ENCODE measurements around the gene ANKRD9.
"Not testable (repeated sequence)": the region's sequence is repeated elsewhere in the genome, so short reads cannot be mapped to it uniquely, and the experiment has no call there.

Gene ANKRD9, protein sequence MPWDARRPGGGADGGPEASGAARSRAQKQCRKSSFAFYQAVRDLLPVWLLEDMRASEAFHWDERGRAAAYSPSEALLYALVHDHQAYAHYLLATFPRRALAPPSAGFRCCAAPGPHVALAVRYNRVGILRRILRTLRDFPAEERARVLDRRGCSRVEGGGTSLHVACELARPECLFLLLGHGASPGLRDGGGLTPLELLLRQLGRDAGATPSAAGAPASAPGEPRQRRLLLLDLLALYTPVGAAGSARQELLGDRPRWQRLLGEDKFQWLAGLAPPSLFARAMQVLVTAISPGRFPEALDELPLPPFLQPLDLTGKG

DNA sequence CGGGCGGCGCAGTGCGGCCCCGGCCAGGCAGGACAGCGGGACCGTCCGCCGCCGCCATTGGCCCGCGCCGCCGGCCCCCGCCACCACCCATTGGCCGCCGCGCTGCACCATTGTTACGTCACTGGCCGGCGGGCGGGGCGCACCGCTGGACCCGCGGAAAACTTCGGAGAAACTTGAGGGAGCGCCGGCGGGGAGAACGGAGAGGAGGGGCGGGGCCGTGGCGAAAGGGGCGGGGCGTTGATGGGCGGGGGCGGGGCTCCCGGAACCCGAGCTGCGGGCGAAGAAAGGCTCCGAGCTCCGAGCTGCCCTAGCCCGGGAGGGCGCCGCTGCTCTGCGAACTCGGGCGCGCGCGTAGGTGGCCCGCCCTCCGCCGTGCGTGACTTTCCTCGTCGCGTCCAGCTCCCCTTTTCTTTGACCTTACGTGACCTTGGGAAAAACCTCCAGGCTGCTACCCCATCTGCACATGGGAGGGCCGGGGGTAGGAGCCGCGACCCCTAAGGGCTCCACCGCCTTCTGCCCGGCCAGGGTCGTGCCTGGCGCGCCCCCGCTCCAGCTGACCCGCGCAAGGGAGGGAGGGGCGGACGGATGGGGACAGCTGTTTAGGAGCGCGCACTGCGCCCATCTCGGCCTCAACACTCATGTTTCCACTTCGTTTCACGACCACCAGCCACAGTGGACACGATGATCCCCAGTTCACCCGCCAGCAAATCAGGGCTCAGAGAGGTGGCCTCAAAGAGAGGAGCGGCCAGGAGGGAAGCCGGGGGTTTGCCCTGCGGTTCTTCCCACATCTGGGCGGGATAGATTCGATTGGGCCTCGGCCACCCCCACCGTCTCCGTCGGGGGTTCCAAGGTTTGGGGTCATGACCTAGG, at the start of gene ANKRD9:
ANKRD9 (minus strand) TSS at position 31 of the 870 bp plus-strand sequence. CDS start 1,887 bp downstream, outside the sequence.
- DNase-seq (ENCODE audit: low read depth) = peak; percentile 87

DNA sequence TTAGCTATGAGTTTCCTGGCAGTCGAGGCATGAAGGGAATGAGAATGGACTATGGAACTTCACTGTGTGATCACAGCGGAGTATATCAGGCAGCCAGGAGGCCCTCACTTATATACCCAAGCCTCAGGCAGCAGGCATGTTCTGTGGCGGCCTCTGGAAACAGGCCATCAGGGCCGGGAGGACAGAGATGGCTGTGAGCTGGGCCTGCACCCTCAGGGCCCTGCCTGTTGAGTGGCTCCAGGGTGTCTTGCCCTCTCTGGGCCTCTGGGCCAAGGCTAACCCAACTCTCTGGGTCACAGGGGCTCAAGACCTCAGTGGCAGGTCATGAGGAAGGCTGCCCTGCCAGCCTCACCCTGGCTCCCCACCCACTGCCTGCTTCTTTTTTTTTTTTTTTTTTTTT, 49.0 kb upstream of the ANKRD9 start:
- no peak for DNase-seq (ENCODE audit: low read depth)

DNA sequence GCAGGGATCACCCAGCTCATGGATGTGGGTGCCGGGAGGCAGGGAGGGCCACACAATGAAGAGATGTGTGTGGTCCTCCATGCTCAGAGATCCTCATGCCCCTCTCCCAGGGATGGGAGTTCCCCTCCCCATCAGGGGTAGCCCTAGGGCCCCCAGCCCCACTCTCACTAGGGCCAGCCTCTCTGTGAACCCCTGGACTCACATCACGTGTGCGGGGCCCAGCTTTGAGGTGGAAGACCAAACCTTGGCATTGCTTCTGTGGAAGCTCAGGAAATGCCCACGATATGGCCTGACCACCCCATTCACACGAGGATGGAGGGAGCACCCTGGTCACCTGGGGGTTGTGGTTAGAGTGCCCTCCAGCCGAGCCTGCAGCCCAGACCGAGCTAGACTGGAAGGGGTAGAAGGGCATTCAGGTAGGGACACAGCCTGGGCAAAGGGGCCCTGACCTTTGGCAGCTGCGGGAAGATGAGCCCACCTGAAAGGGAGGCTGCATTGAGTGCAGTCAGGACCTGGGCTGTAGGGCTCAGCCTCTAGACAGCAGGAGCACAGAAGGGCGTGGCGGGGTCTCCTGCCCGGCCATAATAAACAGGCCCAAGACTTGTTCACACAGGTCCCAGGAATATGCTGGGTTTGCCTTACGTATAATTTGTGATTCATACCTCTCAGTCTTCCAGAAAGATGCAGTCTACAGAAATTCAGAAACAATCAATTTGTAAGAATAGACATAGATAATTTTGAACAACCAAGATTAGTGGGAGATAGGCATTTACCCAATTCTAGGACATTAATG, 48.1 kb upstream of the ANKRD9 start:
- no peak for DNase-seq (ENCODE audit: low read depth)

DNA sequence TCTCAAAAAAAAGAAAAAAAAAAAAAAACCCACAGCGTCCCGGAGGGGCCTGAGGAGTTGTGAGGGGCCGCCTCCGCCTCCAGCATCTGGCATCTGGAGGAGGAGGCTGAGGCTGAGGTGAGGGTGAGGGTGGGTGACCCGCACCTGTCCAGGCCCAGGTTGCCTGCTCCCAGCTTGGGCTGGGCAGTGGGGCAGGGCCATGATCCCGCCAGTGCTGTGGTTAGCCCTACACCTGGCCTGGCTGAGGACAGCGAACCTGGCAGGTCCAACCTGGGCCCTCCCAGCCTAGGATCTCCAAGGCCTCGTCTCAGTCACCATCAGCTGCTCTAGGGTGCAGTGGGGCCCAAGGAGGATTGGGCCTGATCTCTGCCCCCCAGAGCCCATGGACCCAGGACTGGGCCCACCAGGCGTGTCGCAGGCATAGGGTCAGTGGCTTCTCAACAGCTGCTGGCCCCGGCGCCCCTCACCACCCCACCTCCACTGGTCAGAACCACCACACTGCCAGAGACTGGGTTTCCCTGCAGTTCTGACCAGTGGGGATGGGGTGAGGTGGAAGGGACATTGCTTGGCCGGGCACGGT, 46.6 kb upstream of the ANKRD9 start:
- no peak for DNase-seq (ENCODE audit: low read depth)

DNA sequence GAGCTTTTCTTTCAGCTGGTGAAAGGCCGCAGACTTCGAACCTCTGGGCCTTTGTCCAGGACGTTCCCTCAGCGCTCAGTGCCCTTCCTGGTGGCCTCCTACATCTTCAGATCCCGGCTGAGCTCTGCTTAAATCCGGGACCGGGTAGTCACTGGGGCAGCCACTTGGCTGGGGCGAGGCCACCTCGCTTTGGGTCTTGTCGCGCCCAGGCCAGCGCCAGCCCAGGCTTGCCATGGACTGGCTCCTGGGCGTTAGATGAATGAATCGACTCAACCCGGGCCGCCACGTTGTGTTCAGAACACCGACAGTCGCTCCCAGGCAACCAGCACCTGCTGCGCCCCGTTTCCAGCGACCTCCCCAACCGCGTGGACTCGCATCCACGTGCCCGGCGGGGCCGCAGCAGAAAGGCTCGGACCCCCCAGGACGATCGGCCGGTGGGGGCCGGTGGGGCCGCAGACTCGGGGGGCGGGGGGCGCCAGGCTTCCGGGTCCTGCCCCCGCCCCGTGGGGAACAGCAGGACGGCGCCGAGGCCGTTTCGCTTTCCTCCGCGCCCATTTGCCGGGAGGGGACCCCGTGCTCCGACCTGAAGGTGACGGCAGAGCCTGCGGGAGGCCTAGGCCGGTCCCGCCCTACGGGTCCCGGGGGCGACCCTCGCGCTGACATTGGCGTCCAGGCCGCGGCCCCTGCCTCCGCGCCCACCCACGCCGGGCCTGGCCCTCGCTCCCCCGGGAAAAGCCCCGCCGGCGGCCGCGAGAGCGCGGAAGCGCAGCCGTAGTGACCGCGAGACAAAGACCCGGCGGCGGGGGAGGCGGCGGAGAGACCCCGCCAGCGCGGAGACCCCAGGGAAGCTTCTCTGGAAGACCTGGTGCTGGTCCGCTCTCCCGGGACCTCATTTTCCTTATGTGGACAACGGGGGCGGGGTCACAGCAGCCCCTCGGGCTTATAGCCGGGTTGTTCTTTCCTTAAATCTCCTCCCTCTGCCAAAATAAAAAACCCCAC, 45.5 kb upstream of the ANKRD9 start:
- no peak for DNase-seq (ENCODE audit: low read depth)

DNA sequence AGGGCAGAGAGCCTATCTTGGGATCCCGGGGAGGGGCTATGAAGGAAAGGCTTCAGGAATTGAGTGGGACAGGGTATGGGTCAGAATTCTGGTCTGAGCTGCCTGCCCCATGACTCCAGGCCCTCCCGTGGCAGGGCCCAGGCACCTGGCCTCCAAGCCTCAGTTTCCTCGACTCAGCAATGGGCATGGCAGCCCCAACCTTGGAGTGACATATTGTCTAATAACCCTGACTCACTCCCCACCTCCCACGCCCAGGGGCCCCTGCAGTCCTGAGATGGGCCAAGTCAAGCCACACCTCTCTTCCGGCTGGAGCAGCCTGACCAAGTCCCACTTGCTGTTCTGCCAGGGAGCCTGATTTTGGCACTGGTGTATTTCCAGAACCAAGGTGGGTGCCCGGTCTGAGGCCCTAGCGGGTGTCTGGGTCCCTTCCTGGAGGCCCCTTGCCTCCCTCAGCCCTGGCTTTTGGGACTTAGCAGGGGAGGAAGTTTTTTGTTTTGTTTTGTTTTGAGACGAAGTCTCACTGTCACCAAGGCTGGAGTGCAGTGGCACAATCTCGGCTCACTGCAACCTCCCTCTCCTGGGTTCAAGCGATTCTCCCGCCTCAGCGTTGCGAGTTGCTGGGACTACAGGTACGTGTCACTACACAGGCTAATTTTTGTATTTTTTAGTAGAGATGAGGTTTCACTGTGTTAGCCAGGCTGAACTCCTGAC, 42.6 kb upstream of the ANKRD9 start:
- DNase-seq (ENCODE audit: low read depth) = no peak

DNA sequence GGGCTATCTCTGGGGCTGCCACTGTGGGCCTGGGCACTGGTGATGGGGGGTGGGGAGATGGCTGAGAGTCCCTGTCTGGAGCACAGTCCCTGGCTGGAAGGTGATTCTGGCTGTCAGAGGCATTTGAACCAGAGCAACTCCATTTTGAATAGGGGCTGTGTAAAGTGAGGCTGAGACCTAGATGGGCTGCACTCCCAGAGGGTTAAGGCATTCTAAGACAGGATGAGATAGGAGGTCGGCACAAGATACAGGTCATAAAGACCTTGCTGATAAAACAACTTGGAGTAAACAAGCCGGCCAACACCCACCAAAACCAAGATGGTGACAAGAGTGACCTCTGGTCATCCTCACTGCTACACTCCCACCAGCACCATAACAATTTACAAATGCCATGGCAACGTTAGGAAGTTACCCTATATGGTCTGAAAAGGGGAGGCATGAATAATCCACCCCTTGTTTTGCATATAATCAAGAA, 41.4 kb upstream of the ANKRD9 start:
- DNase-seq (ENCODE audit: low read depth) = not testable (repeated sequence)

DNA sequence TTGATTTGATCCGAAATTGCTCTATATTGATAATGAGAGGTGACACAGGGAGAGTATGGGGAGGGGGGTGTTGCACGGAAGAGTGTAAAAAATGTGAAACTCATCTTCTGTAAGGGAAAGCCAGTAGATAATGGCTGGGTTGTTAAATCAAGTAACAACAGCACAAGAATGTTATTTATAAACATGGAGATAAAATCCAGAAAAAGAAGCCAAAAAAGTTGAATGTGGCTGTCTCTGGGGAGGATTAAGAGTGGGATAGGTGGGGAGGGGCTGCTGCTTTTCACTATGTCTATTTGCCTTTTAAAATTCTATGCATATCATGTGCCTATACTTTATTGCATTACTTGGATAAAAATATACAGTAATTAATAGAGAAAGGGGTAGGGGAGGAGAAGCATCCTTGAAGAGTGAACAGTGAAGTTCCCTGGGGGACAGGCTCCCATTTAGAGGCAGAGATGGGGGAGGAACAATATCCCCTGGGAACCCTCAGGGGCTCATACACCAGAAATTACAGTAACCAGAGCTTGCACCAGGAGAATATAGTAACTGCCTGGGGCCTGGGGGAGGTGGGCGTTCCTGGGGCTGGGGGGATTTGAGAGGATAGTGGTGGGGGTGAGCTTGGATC, 39.2 kb upstream of the ANKRD9 start:
- DNase-seq (ENCODE audit: low read depth) = no peak

DNA sequence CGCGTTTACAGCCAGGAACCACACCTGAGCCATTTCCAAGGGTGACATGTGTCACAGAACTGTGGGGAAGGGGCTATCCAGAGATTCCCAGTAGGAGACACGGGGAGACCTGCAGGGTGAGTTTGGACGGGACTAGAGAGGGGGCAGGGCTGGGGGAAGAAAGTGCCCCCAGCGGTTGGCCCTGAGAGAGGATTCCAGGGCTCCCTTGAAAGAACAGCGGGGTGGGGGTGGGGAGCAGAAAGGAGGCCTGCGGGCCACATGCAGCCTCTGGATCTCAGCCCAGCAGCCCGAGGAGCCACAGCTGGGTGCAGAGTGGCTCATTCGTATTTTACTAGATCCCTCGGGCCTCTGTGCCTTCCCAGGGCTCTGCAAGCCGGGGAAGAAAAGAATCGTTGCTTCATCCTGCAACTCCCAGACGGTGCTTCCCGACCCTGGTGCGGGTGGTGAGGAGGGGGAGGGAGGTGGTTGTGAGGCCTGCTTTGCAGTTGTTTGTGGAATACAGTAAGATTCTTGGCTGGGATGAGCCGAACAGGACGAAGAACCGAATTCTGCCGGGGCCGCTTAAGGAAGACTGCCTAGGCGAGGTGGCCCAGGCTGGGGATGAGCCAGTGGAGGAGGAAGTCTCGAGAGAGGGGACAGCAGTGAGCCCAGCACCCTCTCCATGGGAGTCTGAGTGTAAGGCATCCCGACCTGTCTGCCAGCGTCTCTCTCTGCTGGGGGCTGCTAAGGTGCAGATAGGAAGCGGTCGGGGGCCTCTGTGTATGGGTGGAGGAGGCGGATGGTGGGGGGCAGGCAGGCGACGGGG, 36.1 kb upstream of the ANKRD9 start:
- peak; percentile 59 for DNase-seq (ENCODE audit: low read depth)

DNA sequence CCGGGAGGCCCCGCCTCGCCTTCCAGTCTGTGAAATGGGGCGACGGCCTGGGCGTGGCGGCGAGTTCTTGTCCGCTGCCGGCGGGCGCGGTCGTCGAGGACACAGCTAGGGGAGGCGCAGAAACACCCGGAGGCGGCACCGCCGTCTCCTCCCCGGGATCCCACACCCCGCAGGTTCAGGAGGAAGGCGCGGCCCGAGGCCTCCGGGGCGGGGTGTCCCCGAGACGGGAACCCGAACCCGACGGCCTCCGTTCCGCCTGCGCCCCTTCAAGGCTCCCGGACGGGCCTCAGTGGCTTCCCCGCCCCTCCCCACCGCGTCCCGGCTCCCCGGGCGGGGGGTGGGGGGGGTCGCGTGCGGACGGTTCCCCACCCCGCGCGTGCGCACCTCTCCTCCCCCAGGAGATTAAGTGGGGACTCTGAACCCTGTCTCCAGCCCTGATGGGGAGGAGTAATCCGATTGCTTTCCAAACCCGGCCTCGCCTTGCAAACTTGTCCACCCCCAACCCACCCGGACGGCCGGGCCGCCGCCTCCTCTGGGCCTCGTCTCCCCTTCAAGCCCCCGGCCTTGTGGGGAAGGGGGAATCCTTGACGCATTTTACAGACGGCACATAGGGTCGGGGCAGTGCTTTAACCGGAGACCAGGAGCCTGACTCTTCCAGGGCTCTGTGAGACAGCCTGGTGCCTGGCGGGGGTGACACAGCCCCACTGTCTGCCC, 35.3 kb upstream of the ANKRD9 start:
- DNase-seq (ENCODE audit: low read depth) = no peak

DNA sequence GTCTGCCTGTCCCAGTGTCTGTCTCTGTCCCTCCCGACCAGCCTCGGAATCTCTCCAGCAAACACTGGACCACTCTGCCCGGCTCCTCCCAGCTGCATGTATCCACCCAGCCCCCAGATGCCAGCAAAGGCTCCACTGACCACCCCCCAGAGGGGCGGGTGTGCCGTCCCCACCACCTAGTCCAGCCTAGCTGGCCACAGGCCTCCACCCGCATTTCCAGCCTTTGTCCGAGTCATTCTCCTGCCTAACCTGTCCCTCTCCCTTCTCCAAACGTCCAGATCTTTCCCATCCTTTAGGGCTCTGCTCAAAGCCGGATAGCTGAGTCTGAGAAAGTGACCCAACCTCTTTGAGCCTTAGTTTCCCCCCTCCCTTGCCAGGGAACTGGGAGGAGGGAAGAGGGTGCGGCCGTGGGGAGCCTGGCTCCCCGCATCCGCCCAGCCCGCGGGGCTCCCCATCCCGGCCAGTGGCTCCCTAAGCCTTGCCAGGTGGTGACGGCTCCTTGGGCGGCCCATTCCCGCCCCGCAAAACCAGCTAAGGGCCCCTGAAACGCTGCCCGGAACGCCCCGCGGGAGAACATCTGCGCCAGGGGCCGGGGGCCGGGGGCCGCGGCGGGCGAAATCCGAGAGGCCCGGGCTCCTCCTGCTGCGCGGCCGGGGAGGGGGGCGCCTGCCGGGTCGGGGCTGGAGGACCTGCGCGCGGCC, 34.6 kb upstream of the ANKRD9 start:
- no peak for DNase-seq (ENCODE audit: low read depth)

DNA sequence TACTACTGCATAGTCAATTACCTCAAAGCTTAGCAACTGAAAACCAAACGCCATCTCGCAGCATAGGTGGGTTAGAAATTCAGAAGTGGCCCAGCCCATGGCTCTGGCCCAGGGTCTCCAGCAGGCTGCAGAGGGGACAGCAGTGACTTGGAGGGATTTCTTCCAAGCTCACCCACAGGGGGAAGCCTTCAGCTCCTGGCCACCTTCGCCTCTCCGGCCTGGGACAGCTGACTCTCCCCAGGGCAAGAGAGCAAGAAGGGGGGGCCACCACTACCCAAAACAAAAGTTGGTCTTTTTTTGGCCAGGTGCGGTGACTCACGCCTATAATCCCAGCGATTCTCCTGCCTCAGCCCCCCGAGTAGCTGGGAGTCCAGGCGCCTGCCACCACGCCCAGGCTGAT, 32.2 kb upstream of the ANKRD9 start:
- no peak for DNase-seq (ENCODE audit: low read depth)

DNA sequence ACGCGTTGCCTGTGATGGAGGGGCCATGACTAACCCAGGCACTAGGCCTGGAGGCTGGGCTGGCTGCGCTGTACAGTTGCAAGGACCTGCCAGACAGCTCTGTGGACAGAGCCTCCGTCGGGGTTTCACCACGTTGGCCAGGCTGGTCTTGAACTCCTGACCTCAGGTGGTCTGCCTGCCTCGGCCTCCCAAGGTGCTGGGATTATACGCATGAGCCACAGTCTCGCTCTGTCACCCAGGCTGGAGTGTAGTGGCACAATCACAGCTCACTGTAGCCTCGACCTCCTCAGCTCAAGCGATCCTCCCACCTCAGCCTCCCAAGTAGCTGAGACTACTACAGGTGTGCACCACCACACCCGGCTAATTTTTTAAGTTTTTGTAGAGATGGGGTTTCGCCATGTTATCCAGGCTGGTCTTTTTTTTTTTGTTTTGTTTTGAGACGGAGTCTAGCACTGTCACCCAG, 31.5 kb upstream of the ANKRD9 start:
- not testable (repeated sequence) for DNase-seq (ENCODE audit: low read depth)

DNA sequence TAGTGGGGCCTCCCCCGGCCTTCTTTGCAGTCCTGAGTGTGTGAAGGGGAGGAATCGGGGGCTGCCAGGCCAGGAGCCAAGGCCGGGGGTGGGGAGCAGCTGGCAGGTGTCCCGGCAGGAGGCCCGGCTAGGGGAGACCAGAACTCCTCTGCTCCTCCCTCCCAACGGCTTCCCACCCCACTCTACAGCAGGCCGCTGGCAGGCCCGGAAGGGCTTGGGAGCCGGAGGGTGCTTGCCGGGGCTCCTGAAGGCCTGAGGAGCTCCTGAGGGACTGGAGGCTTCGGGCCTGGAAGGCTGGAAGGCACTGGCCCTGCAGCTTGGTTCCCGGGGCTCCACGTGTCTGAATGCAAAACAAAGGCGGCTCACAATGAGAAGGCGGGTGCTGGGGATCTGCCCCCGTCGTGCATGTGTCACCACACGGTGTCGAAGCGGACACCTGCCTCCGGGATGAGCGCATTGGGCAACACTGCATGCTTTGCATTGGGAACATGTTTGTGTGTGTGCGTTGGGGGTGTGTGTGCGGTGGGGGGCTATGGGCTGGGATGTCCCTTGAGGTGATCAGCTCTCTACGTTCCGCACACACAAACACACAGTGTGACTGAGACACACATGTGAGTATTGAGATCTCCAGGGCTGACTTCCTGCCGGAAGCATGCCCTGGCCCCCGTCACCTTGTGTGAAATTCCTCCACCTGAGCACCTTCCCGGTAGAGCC, 30.9 kb upstream of the ANKRD9 start:
- DNase-seq (ENCODE audit: low read depth) = no peak

DNA sequence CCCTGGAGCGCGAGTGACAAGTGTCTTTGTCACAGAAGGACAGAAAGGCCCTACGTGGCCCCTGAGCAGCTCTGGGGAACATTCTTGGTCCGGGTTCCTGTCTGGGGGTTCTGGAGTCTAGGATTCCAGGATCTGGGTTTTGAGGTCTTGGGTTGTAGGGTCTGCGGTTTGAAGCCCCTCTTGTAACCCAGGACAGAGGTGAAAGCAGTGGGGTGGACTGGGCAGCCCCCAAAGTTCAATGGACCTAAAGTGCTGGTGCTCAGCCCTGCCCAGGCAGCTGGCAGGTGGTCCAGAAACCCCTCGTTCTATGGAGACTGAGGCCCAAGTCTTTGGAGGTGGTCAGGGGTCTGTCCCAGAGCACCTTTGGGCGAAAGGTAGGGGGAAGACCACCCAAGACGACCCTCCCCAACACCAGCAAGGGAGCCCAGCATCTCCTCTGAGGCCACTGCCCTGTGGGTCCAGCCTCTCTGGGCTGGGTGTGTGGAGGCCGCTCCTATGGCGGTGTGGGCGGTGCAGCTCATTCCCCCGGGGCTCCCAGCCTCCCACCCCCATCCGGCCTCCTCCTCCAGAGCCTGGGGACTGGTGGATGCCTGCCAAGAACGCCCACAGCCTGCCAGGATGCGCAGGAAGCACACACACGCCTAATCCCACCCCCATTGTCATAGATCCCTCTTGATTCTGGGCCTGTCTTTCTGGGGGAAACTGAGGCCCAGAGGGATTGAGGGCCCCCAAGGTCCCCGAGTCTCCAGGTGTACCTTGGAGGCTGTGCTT, 30.2 kb upstream of the ANKRD9 start:
- no peak for DNase-seq (ENCODE audit: low read depth)
